Dedifferentiated amniotic fluid mesenchymal stem cell (primary cell): Measurements from ENCODE around the gene POLR2F.

ENCODE experiments used
- DNase-seq: peaks from one replicate; pipeline ENCODE4 v3.0.0-alpha.2; 2016; ENCODE audit errors: extremely low spot score

Gene POLR2F

DNA sequence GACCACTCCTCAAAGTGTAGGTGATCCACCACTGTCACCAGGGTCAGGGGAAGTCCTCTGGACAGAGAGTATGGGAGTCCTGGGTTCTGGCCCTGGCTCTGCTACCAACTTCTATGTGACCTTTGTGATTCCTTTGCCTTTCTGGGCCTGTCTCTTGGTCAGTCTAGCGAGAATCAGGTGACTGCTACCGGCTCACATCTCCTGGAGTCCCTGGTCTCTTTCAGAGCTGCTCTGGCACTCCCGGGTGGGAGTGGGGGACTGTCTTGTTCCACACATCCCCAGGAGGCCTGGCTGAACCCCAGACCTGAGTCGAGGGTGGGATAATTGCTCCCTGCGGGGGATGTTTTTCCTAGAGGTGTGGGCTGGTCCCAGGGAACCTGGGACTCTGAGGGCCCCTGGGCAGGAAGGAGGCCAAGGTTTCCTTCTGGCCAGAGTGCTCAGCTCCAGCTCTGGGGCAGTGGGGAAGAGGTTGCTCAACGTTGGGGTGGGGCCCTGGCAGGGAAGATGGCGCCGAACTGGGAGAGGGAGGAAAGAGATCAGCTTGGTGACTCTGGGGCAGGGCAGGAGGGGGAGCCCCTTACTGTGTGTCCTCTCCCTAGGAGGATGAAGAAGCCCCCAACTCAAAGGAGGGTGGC, 28.8 kb downstream of the POLR2F start:
- DNase-seq, result no peak

- DNase-seq, result no peak
Measured at GRCh38 chr22:37982938-37983859, 29.7 kb downstream of the POLR2F start.

- DNase-seq, result no peak
Measured at GRCh38 chr22:37983860-37984791, 30.6 kb downstream of the POLR2F start, which contains the start of gene SOX10. SOX10 (minus strand) TSS chr22:37984555; CDS start chr22:37983784, 771 bp downstream.

DNA sequence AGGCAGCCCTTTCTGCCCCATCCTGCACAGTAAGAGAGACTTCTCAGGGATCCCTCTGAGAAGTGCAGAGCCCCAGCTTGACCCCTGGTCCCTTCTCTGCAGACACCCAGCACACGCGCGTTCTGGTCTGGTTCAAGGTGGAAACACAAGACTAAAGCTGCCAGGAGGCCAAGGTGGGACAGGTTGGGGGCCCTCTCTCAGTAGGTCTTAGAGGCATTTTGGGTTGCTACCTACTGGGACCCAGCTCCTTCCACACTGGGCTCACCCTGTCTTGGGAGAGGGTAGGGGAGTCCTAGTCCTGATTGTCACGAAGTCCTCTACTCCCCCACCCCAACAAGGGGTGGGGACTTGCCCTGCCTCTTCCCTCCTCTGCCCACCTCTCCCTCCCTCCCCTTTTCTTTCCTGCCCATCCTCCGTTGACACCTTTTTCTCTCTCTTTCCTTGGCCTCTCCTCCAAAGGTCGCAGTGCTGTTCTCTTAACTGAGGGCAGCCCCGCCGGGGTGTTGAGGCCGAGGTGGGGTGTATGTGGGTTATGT, 31.6 kb downstream of the POLR2F start:
- no peak for DNase-seq

- no peak for DNase-seq
Measured at GRCh38 chr22:37985751-37986281, 32.3 kb downstream of the POLR2F start.

- DNase-seq, result no peak
Measured at GRCh38 chr22:37986371-37986770, 32.9 kb downstream of the POLR2F start.

DNA sequence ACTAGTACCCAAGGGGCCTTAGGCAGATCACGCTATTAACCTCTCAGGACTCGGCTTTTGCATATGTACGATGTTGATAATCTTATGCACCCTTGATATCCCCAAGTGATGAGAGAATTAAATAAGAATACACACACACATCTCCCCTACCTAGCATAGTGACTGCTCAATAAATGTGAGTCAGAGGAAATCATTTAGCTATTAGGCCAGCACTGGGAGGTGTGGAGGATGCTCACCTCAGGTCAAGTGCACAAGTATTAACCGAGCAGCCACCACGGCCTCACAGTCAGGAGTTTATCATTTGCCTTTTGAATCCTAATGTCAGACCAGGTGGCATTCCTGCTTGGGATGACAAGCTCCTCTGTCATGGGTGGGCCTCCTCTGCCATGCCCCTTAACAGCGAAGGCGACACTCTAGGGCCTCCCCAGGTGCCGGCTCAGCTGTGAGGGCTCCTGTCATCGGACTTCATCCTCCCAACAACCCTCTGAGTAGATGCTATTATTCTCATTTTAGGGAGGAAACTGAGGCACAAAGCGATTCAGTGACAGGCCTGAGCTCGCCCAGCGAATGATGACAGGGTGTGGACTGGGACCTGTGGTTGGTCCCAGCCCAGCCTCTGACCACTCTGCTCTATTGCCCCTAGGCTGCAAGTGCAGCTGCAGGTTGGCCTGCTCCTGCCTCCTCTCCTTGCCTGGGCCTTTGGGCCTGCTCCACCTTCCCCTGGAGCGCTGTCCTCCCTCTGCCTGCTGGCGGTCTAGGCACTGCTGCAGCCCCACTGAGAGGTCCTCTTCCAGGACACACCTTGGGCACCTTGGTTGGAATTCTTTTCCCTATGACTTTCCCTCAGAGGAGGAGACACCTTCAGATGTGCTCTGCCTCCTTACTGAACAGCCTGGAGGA, 35.9 kb downstream of the POLR2F start:
- DNase-seq, result no peak

- DNase-seq, result no peak
Measured at GRCh38 chr22:37990301-37990700, 36.8 kb downstream of the POLR2F start.

DNA sequence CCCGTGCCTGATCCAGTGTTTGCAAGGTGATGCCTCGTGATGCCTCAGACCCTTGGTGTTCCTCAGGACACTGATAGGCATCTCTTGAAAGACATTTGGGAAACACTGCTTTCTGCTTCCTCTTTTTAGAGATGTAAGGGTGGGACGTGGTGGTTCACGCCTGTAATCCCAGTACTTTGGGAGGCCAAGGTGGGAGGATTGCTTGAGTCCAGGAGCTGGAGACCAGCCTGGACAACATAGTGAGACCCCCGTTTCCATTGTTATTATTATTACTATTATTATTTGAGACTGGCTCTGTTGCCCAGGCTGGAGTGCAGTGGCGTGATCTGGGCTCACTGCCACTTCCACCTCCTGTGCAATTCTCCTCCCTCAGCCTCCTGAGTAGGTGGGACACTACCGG, 37.4 kb downstream of the POLR2F start:
- DNase-seq, result no peak

GRCh38 chr22:37991731-37992442, 38.4 kb downstream of the POLR2F start:
- DNase-seq, result no peak

GRCh38 chr22:37994049-37994448, 40.5 kb downstream of the POLR2F start:
- DNase-seq, result no peak

DNA sequence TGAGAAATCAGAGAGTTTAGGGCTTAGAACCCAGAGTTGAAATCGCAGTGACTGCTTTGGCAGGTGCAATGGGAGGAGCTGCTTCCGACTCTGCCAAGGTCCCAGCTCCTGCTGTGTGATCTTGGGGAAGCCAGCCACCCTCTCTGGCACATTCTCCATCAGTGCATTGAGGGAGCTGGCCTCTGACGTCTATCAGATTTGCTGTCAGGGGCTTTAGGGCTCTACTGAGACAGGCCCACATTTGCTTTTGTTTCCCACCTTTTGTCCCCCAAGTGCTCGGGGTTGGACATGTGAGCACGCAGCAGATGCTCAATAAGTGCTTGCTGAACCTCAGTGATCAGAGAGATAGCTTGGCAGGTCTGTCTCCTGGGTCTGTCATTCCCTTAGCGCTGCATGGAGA, 41.5 kb downstream of the POLR2F start:
- no peak for DNase-seq

DNA sequence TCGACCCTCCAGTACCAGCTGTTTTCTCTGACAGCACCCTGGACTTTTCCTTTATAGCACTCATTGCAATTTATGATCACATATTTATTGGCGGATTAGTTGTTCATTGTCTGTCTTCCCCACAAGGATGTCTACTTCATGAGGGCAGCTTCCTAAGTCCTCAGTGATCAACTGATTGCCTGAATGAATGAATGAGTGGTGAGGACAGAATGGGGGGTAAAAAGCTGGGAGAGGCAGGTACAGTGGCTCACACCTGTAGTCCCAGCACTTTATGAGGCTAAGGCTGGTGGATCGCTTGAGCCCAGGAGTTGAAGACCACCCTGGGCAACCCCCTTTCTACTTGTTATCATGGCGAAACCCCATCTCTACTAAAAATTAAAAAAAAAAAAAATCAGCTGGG, 42.0 kb downstream of the POLR2F start:
- DNase-seq, result no peak

DNA sequence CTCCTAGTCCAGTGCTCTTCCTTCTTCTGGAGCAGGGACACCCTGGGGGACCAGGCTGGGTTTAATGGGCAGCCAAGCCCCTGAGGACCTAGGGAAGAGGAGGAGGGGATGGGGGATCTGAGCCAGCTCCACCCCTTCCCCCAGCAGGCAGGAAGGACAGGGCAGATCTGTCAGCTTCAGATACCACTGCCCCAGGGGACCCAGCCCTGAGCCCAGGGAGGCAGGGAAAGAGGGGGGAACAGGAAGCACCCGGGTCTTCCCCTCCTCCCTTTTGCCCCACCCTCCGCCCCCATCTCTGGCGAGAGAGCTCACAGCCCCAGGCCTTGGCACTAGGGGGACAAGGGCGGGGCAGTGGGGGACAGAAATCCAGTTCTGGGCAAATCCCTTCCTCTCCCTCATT, 42.6 kb downstream of the POLR2F start:
- no peak for DNase-seq

- DNase-seq, result no peak
Measured at GRCh38 chr22:37996515-37997246, 43.2 kb downstream of the POLR2F start.

- no peak for DNase-seq
Measured at GRCh38 chr22:37998543-37998942, 45.0 kb downstream of the POLR2F start.

DNA sequence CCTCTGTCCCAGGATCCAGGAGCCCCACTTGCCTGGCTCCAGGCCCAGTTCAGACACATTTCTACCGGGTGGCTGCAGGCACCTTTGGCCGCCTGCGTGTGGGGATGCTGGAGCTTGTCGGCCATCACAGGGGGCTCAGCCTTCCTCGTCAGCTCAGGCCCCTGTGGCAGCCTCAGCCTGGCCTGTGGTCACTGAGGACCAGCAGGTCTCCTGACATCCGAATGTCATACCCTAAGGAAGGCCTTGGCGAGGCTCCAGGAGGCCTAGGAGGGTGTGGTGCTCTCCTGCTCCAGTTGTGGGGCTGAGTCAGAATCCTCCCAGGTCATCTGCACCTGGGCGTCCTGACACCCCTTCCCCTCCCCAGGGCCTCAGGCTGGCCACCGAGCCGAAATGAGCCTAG, 45.7 kb downstream of the POLR2F start:
- no peak for DNase-seq

GRCh38 chr22:37999640-38000272, 46.3 kb downstream of the POLR2F start:
- no peak for DNase-seq

DNA sequence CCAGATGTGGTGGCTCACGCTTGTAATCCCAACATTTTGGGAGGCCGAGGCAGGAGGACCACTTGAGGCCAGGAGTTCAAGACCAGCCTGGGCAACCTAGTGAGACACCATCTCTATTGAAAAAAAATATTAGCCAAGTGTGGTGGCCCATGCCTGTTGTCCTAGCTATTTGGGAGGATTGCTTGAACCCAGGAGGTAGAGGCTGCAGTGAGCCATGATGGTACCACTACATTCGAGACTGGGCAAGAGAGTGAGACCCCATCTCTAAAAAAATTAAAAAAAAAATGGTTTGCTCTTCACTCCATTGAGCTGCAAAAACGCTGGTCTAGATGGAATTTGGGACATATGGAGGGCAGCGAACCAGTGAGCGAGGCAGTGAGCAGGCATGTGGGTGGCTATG, 52.4 kb downstream of the POLR2F start:
- DNase-seq, result no peak
